Measurements from ENCODE around the gene COL25A1.

Gene COL25A1

GRCh38 chr4:108947526-108947925 is 354.9 kb downstream of the COL25A1 start:
- no peak for DNase-seq (ENCODE audit: low read depth)
- TF ChIP-seq MYC (IDR thresholded peaks at IDR 0.05; ENCODE audit: low read depth, low read length) (no peak), POLR2A (IDR thresholded peaks at IDR 0.05; ENCODE audit: extremely low read depth, insufficient read length) (no peak), CTCF (IDR thresholded peaks at IDR 0.05; ENCODE audit: low read depth, low read length) (no peak)
- TF ChIP-seq, protein P1, sequence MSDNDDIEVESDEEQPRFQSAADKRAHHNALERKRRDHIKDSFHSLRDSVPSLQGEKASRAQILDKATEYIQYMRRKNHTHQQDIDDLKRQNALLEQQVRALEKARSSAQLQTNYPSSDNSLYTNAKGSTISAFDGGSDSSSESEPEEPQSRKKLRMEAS (IDR thresholded peaks at IDR 0.05; ENCODE audit: low read depth, low read length): no peak
- no peak overlapping the region for H3K4me3 ChIP-seq (ENCODE audit: low read depth, low read length)

- DNase-seq (ENCODE audit: low read depth): no peak
- TF ChIP-seq MYC (IDR thresholded peaks at IDR 0.05; ENCODE audit: low read depth, low read length) (no peak), CTCF (IDR thresholded peaks at IDR 0.05; ENCODE audit: low read depth, low read length) (no peak), POLR2A (IDR thresholded peaks at IDR 0.05; ENCODE audit: extremely low read depth, insufficient read length) (no peak)
- TF ChIP-seq, protein P1 (IDR thresholded peaks at IDR 0.05; ENCODE audit: low read depth, low read length): no peak
- no peak overlapping the region for H3K4me3 ChIP-seq (ENCODE audit: low read depth, low read length)
Measured at GRCh38 chr4:108946237-108946636, 356.2 kb downstream of the COL25A1 start.

GRCh38 chr4:108943976-108944591 is 358.4 kb downstream of the COL25A1 start:
- no peak for TF ChIP-seq MYC (IDR thresholded peaks at IDR 0.05; ENCODE audit: low read depth, low read length)
- no peak for TF ChIP-seq POLR2A (IDR thresholded peaks at IDR 0.05; ENCODE audit: extremely low read depth, insufficient read length)
- no peak for TF ChIP-seq CTCF (IDR thresholded peaks at IDR 0.05; ENCODE audit: low read depth, low read length)
- H3K4me3 ChIP-seq (ENCODE audit: low read depth, low read length): no peak overlapping the region
- DNase-seq (ENCODE audit: low read depth): no peak

- no peak for DNase-seq (ENCODE audit: low read depth)
- no peak overlapping the region for H3K4me3 ChIP-seq (ENCODE audit: low read depth, low read length)
- TF ChIP-seq, protein P1 (IDR thresholded peaks at IDR 0.05; ENCODE audit: low read depth, low read length): no peak
- TF ChIP-seq POLR2A (IDR thresholded peaks at IDR 0.05; ENCODE audit: extremely low read depth, insufficient read length) (no peak), CTCF (IDR thresholded peaks at IDR 0.05; ENCODE audit: low read depth, low read length) (no peak), MYC (IDR thresholded peaks at IDR 0.05; ENCODE audit: low read depth, low read length) (no peak)
Measured at GRCh38 chr4:108943371-108943770, 359.1 kb downstream of the COL25A1 start.

- TF ChIP-seq POLR2A (IDR thresholded peaks at IDR 0.05; ENCODE audit: extremely low read depth, insufficient read length) (no peak), CTCF (IDR thresholded peaks at IDR 0.05; ENCODE audit: low read depth, low read length) (no peak), MYC (IDR thresholded peaks at IDR 0.05; ENCODE audit: low read depth, low read length) (no peak)
- TF ChIP-seq, protein P1 (IDR thresholded peaks at IDR 0.05; ENCODE audit: low read depth, low read length): no peak
- DNase-seq (ENCODE audit: low read depth): peak; percentile 2
- no peak overlapping the region for H3K4me3 ChIP-seq (ENCODE audit: low read depth, low read length)
Measured at GRCh38 chr4:108941904-108942430, 360.5 kb downstream of the COL25A1 start.

Data from NB4 (cell line).